ENCODE data around the gene NUP214.

DNA sequence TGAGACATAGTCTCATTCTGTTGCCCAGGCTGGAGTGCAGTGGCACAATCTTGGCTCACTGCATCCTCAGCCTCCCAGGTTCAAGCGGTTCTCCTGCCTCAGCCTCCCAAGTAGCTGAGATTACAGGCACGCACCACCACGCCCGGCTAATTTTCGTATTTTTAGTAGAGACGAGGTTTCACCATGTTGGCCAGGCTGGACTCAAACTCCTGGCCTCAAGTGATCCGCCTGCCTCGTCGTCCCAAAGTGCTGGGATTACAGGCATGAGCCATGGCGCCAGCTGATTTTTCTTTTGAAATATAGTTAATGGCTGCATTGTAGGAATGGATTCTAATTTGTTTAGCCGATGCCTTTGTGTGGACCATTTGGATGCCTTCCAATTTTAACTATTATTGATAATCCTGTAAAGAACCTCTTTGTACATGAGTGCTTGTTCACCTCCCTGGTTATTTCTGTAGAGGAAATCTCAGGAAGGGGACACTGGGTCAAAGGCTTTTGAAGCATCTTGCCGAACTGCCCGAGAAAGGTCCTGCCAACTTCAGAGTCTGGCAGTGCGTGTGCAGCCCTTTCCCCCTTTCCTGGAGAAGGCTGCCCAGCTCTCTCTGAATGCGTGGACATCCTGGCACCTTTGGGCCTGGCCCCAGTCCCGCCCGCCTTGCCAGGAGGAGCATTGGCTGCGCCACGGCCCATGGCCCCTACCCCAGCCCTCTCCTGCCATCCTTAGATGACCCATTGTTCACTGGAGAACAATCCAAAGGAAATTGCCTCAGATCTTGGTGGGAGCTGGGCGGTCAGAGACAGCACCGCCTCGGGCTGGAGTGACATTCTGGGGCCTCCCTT is 8.9 kb upstream of the NUP214 start:
- TF ChIP-seq CTCF (IDR thresholded peaks at IDR 0.05; ENCODE audit: low read depth, low read length) (no peak), EZH2phosphoT487 (IDR thresholded peaks at IDR 0.05; ENCODE audit: low read depth) (no peak)
